H9 (cell line): ENCODE data around the gene MSRB2. TPM values are rescaled to one million over a fixed set of nuclear protein-coding genes. Genes with fewer than 3 reads are reported as not detected.

Source experiments
- DNase-seq: peaks from one replicate; pipeline ENCODE4 v3.0.0-alpha.2; 2017
- H2AFZ ChIP-seq: one replicate; pipeline ENCODE4 v1.6.1; 2013; ENCODE audit warnings: mild to moderate bottlenecking, low read length, control low read depth, moderate library complexity
- H2AK5ac ChIP-seq: 2 replicates; pipeline ENCODE4 v1.6.1; 2013; ENCODE audit warnings: low read length, control low read depth, mixed read lengths; ENCODE audit not compliant: insufficient read length
- H2BK120ac ChIP-seq: one replicate; pipeline ENCODE4 v1.6.1; 2013; ENCODE audit warnings: low read depth, mild to moderate bottlenecking, low read length, control low read depth, inconsistent platforms; ENCODE audit not compliant: poor library complexity, severe bottlenecking
- H2BK12ac ChIP-seq: 2 replicates; pipeline ENCODE4 v1.6.1; 2013; ENCODE audit warnings: low read length, control low read depth, mixed read lengths, low read depth; ENCODE audit not compliant: insufficient read length
- H2BK15ac ChIP-seq: 2 replicates; pipeline ENCODE4 v1.6.1; 2013; ENCODE audit warnings: low read depth, low read length, control low read depth
- H2BK20ac ChIP-seq: one replicate; pipeline ENCODE4 v1.6.1; 2013; ENCODE audit warnings: low read depth, mild to moderate bottlenecking, low read length, control low read depth, inconsistent platforms; ENCODE audit not compliant: poor library complexity, severe bottlenecking
- H2BK5ac ChIP-seq: 2 replicates; pipeline ENCODE4 v1.6.1; 2013; ENCODE audit warnings: low read length, control low read depth, mixed read lengths; ENCODE audit not compliant: insufficient read length
- H3K14ac ChIP-seq: 2 replicates; pipeline ENCODE4 v1.6.1; 2013; ENCODE audit warnings: low read length, control low read depth; ENCODE audit not compliant: insufficient read depth
- H3K18ac ChIP-seq: 2 replicates; pipeline ENCODE4 v1.6.1; 2013; ENCODE audit warnings: low read depth, mild to moderate bottlenecking, mixed read lengths, low read length, control low read depth; ENCODE audit not compliant: insufficient read length
- H3K23ac ChIP-seq: 2 replicates; pipeline ENCODE4 v1.6.1; 2013; ENCODE audit warnings: low read length, control low read depth, mixed read lengths, low read depth; ENCODE audit not compliant: insufficient read length
- H3K23me2 ChIP-seq: 2 replicates; pipeline ENCODE4 v1.6.1; 2013; ENCODE audit warnings: low read depth, mild to moderate bottlenecking, mixed read lengths, low read length, control low read depth; ENCODE audit not compliant: insufficient read length, poor library complexity, severe bottlenecking
- H3K27ac ChIP-seq: 2 replicates; pipeline ENCODE4 v1.5.1; 2013; ENCODE audit warnings: low read length, control low read depth, mixed read lengths, low read depth; ENCODE audit not compliant: insufficient read length
- H3K27me3 ChIP-seq: 2 replicates; pipeline ENCODE4 v1.6.1; 2013; ENCODE audit warnings: low read length, control low read depth, inconsistent platforms; ENCODE audit not compliant: insufficient read depth
- H3K4ac ChIP-seq: 2 replicates; pipeline ENCODE4 v1.6.1; 2013; ENCODE audit warnings: low read depth, mild to moderate bottlenecking, control low read depth, inconsistent platforms, low read length, moderate library complexity
- H3K4me1 ChIP-seq: 2 replicates; pipeline ENCODE4 v1.6.1; 2013; ENCODE audit warnings: low read length, control low read depth, inconsistent platforms; ENCODE audit not compliant: insufficient read depth
- H3K4me2 ChIP-seq: 2 replicates; pipeline ENCODE4 v1.6.1; 2013; ENCODE audit warnings: low read length, control low read depth, mixed read lengths; ENCODE audit not compliant: insufficient read length, insufficient read depth
- H3K56ac ChIP-seq: 2 replicates; pipeline ENCODE4 v1.6.1; 2013; ENCODE audit warnings: low read depth, mild to moderate bottlenecking, mixed read lengths, low read length, control low read depth; ENCODE audit not compliant: insufficient read length
- H3K79me1 ChIP-seq: 2 replicates; pipeline ENCODE4 v1.6.1; 2013; ENCODE audit warnings: low read depth, mild to moderate bottlenecking, moderate library complexity, low read length, control low read depth, inconsistent platforms; ENCODE audit not compliant: insufficient read depth, poor library complexity, severe bottlenecking
- H3K79me2 ChIP-seq: 2 replicates; pipeline ENCODE4 v1.6.1; 2013; ENCODE audit warnings: low read length, control low read depth, inconsistent platforms; ENCODE audit not compliant: insufficient read depth
- H3K9ac ChIP-seq: 2 replicates; pipeline ENCODE4 v1.6.1; 2013; ENCODE audit warnings: low read length, control low read depth, mixed read lengths; ENCODE audit not compliant: insufficient read length; ENCODE audit errors: extremely low read depth
- H3K9me3 ChIP-seq: one replicate; pipeline ENCODE4 v1.6.1; 2013; ENCODE audit warnings: low read depth, low read length, inconsistent platforms; ENCODE audit not compliant: control insufficient read depth
- H3T11ph ChIP-seq: one replicate; pipeline ENCODE4 v1.6.1; 2013; ENCODE audit warnings: mild to moderate bottlenecking, low read length, control low read depth, inconsistent platforms
- H4K20me1 ChIP-seq: one replicate; pipeline ENCODE4 v1.6.1; 2013; ENCODE audit not compliant: control insufficient read depth, insufficient read length, insufficient read depth
- H4K5ac ChIP-seq: 2 replicates; pipeline ENCODE4 v1.6.1; 2013; ENCODE audit warnings: low read depth, mild to moderate bottlenecking, mixed read lengths, low read length, control low read depth; ENCODE audit not compliant: insufficient read length
- H4K8ac ChIP-seq: replicated peaks from 2 replicates; pipeline ENCODE4 v1.6.1; 2013; ENCODE audit warnings: low read length, control low read depth, mixed read lengths, low read depth; ENCODE audit not compliant: insufficient read length
- H4K91ac ChIP-seq: 2 replicates; pipeline ENCODE4 v1.6.1; 2013; ENCODE audit warnings: low read depth, mild to moderate bottlenecking, moderate library complexity, mixed read lengths, low read length, control low read depth; ENCODE audit not compliant: insufficient read length
- H3K27ac Mint-ChIP-seq, 3 experiments: 2 replicates in 2 of 3; 3 replicates in 1 of 3; pipeline ENCODE4 v1.8.0; 2020 to 2021; ENCODE audit warnings: mixed read lengths in 3 of 3, mild to moderate bottlenecking in 1 of 3, moderate library complexity in 1 of 3
- H3K27me3 Mint-ChIP-seq: 2 replicates; pipeline ENCODE4 v1.8.0; 2021; ENCODE audit warnings: low read depth, mild to moderate bottlenecking, moderate library complexity, mixed read lengths
- H3K36me3 Mint-ChIP-seq, 3 experiments: 2 replicates in 2 of 3; 3 replicates in 1 of 3; pipeline ENCODE4 v1.8.0; 2020 to 2021; ENCODE audit warnings: low read depth in 3 of 3, mixed read lengths in 3 of 3; ENCODE audit not compliant: insufficient read depth in 1 of 3
- H3K4me1 Mint-ChIP-seq, 2 experiments: 2 replicates each; pipeline ENCODE4 v1.8.0; 2020; ENCODE audit warnings: mixed read lengths in 2 of 2
- H3K4me3 Mint-ChIP-seq, 2 experiments: 2 replicates in 1 of 2; 3 replicates in 1 of 2; pipeline ENCODE4 v1.8.0; 2020 to 2021; ENCODE audit warnings: mild to moderate bottlenecking in 2 of 2, mixed read lengths in 2 of 2, moderate library complexity in 1 of 2
- H3K9me3 Mint-ChIP-seq, 2 experiments: 2 replicates in 1 of 2; 3 replicates in 1 of 2; pipeline ENCODE4 v1.8.0; 2020; ENCODE audit warnings: mild to moderate bottlenecking in 2 of 2, mixed read lengths in 2 of 2, moderate library complexity in 1 of 2
- WGBS: extraction: QIAGEN DNeasy Blood & Tissue Kit; methylation state at CpG from one replicate; pipeline ENCODE4 v1.1.7; 2013; ENCODE audit warnings: missing lambda C conversion rate, low lambda C conversion rate, mixed read lengths; ENCODE audit not compliant: insufficient read length; ENCODE audit errors: extremely low coverage; 5-methylcytosine and 5-hydroxymethylcytosine counted together
- total RNA-seq: library from RNA; stranded (reverse); gene quantifications from 2 replicates; pipeline ENCODE4 v1.2.1, GENCODE V29; 2021
- TF ChIP-seq, protein P1 (sequence below): fragments of 200-600 bp; sonication (generic); conservative IDR thresholded peaks from 3 replicates; pipeline ENCODE4 v1.8.0; 2021; ENCODE audit warnings: antibody characterized with exemption, mild to moderate bottlenecking

MSRB2 gene
- total RNA-seq, 1 experiment from 2014 or later: 18.0 TPM

DNA sequence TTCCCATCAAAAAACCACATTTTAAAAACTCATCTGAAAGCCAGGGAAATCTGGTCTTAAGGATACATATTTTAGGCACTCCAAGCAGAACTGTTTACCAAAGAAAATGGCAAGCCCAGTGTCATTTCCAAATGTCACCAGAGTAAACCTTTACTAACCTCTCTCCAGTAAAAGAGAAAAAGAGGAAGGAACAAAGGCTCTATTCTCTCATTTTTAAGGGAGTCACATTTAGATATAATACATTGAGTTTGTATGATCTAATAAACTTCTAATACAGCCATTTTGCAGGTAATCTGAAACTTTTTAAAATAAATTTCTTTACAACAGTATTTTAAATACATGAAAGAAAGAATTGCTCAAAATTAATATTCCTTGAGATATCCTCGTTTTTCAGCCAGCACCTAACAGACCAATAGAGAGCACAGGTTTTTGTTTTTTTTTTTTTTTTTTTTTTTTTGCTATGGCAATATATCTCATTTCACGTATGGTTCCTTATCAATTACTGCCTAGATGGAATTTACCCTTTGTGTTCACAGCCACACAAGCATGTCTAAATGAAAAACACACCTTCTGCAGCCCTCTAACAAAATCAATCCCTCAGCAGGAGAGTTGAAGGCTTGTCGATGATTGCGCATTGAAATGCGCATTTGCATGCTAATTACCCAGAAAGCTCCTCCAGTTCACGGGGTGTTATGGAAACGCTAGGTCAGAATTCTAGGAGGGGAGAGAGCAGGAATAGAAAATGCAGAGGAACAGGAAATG, 39.8 kb upstream of the MSRB2 start:
- Histone ChIP-seq H3K4me2 (peak overlapping the region; percentile 24), H3K79me2 (no peaks in the 10 kb centered on the region), H4K20me1 (no peaks in the 10 kb centered on the region), H2AK5ac (no peak overlapping the region), H2BK5ac (peak overlapping the region; percentile 65), H2BK12ac (no peak overlapping the region), H2BK120ac (no peak overlapping the region), H3K79me1 (no peaks in the 10 kb centered on the region), H3K27ac (peak overlapping the region; percentile 81), H2BK20ac (no peak overlapping the region), H3K27me3 (no peaks in the 10 kb centered on the region), H3K9me3 (no peaks in the 10 kb centered on the region), H3K14ac (no peak overlapping the region), H3K4me1 (peaks cover 15% of the 10 kb centered on the region), H4K8ac (no peak overlapping the region), H3T11ph (peak overlapping the region; percentile 100), H3K4ac (no peak overlapping the region), H2AFZ (no peak overlapping the region), H3K56ac (no peak overlapping the region), H3K18ac (peak overlapping the region; percentile 93), H4K91ac (no peak overlapping the region), H2BK15ac (no peak overlapping the region), H3K23ac (no peak overlapping the region), H3K9ac (peak overlapping the region; percentile 79), H3K23me2 (no peaks in the 10 kb centered on the region), H4K5ac (no peak overlapping the region)
- Mint-ChIP-seq H3K27ac (peak overlapping the region; percentile 92 to 99 (median 98); a peak in 6 of 7 replicates), H3K4me1 (peaks cover 68 to 69% of the 10 kb centered on the region in 2 experiments), H3K9me3 (peaks cover 4 to 12% of the 10 kb centered on the region in 2 experiments; a peak in 3 of 5 replicates), H3K27me3 (no peaks in the 10 kb centered on the region; the same call in 1 of the 2 replicates), H3K4me3 (peak overlapping the region; percentile 5 to 25; a peak in 3 of 5 replicates), H3K36me3 (peaks cover 0 to 10% (median 3%) of the 10 kb centered on the region in 3 experiments; a peak in 3 of 7 replicates)
- TF ChIP-seq, protein P1, sequence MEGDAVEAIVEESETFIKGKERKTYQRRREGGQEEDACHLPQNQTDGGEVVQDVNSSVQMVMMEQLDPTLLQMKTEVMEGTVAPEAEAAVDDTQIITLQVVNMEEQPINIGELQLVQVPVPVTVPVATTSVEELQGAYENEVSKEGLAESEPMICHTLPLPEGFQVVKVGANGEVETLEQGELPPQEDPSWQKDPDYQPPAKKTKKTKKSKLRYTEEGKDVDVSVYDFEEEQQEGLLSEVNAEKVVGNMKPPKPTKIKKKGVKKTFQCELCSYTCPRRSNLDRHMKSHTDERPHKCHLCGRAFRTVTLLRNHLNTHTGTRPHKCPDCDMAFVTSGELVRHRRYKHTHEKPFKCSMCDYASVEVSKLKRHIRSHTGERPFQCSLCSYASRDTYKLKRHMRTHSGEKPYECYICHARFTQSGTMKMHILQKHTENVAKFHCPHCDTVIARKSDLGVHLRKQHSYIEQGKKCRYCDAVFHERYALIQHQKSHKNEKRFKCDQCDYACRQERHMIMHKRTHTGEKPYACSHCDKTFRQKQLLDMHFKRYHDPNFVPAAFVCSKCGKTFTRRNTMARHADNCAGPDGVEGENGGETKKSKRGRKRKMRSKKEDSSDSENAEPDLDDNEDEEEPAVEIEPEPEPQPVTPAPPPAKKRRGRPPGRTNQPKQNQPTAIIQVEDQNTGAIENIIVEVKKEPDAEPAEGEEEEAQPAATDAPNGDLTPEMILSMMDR: no peak
- no CpG with 5 or more reads among the region's 7 CpGs for whole genome bisulfite sequencing
- no peak for DNase-seq
